Activated T-helper 1 cell treated with anti-CD3 and anti-CD28 coated beads, Interleukin-2, amount 50 U/mL, for 16 hours (primary cell): ENCODE data around the gene TACC2.
"Not testable (repeated sequence)": the region's sequence is repeated elsewhere in the genome, so short reads cannot be mapped to it uniquely, and the experiment has no call there.

Experiments used
- DNase-seq, 2 donors: peaks; one replicate each; pipeline ENCODE4 v3.0.0-alpha.2; 2020; ENCODE audit warnings: low read depth in 1 of 2, low spot score in 1 of 2

TACC2 gene

DNA sequence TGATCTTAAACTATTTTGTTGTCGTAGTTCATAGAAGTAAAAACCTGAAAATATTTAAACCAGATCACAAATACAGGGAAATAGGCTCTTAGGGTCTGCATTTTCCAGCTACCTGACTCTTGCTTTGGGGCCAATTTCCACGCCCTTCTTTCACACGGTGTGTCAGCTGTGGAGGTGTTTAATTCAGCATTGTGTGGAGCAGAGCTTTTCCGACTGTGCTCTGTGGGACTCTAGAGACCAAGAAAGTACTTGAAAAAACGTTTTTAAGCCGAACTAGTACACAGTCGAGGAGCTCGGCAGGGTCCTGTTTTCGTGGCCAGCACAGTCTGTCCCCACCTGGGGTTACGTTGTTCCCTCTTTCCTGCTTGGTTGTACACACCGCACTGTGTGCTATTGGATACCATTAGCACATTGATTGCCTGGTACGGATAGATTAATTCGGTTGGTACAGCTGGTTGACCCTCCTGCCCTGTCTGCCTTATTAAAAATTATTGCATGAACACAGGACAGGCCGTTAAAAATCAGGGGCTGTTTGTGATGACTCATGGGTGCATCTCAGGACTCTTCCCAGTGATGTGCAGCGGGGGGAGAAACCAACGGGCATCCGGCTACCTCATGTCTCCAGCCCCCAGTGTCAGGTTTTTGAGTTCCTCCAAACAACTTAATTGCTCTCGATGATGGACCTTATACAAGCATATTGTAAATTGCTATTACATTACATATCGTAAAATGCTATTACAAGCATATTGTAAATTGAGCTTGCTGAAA, 201.4 kb downstream of the TACC2 start:
- no peak for DNase-seq

DNA sequence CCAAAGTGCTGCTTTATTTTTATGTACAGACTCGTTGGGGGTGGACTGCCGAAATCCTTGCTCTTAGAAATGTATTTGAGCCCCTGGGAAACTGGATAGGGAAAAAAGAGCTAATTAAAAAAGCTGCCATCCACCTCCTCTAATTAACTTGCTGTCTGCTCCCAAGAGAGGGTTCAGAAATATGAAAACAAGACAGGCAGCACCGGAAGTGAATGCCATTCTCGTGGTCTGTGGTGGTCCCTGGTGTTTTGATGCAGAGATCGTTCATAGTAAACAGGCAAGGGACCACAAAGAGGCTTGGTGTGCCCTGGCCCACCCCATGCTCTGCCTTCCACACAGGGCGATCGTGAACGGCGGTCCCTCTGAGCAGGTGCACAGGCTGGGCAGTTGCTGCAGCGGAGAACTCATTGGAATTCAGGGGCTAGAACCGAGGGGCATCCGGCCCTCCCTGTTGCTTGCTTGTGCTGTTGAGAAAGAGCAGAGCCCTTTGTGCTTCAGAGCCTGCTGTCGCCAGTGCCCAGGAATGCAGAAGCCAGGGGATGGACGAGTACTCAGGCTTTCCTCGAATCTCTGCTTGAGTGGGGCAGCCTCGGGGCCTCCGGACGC, 203.1 kb downstream of the TACC2 start:
- DNase-seq: no peak

DNA sequence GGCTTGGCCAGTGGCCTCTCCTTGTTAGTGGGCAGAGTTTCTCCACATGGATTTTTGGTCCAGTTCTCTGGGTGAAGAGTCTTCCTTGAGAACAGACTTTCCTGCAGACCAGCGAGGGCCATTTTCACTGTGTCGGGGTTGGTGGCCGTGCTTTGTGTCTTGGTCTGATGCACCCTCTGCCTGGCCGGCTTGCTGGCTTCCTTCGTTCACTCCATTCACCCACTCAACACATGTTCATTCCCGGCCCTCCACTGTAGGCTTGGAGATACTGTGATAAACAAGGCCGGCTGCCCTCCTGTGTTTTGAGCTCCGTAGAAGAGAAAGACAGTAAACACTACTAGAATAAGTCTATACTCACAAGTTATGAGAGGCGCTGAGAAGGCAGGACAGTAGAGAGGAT, 205.3 kb downstream of the TACC2 start:
- no peak for DNase-seq

DNA sequence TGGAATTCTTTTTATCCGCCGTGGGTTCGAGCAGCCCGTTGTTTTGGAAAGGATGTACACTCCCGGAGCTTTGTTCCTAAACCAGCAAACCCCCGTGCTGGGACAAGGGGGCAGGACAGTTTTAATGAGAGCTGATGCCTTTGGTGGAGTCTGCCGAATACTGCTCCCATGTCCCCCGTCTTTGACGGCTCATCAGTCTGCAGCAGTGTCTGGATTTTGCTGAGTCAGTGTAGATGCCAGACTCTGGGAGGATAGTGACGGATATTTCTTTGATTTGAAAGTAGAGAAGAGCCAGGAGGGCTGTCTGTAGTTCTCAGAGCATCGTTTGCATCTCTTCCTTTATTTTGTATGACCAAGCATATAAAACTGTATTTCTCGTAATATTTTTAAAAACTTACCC, 207.3 kb downstream of the TACC2 start:
- no peak for DNase-seq

DNA sequence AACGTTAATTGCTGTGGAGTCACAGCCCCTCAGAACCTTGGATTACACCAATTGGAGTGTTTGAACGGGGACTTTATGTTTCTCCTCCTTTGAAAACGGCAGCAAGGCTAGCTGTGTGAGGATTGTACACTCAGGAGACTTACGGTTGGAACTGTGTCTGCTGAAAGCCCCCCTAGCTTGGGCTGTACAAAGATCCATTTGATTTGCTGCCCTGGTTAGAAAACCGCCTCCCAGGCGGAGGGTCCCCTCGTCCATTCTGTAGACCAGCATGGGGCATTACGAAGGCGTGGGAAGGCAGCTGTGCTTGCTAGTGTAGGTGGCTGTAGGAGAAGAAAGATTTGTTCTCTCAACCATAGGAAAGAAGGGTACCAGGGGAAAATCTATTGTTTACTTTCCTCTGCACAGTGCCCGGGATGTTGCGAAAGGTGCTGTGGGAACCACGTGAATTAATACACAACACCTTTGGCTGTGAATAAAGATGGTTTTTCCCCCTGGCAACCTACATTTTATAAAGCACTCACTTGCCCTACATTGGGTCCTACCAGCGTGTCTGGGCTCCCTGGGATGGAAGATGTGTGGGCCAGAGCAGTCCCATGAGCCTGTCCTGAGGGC, 208.8 kb downstream of the TACC2 start:
- no peak for DNase-seq

DNA sequence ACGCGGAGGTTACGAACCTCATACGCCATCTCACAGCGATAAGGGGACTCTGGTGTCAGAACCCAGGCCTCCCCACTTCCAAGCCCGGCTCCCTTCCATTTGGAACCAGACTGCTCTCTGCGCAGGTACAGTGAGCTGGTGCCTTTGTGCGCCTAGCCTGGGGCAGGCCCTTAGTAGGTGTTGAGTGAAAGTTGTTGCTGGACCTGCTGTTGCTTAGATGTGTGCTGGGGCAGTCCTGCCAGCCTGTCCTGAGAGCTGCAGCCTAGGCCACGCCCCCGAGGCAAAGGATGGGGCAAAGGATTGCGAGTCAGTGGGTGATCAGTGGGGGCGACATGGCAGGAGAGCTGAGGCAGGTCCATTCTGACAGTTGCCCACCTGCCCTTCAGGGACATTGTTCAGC, 209.7 kb downstream of the TACC2 start:
- no peak for DNase-seq

DNA sequence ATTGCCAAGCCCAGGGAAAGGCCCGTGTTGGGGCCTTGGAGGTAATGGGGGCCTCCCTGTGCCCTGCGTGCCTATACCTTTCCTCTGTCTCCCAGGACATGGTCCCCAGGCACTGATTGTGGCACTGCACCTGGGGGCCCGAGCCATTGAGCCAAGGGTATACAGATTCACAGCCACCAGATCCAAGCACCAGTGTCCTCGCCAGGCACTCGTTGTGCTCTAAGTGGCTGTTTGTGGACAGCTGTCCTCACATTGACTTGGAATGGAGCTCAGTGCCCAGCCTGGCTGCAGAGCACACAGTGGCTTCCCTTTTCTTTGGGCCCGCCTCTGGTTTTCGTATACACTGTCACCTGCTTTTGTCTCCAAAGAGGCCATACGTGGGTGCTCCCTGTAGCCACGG, 210.1 kb downstream of the TACC2 start:
- no peak for DNase-seq

DNA sequence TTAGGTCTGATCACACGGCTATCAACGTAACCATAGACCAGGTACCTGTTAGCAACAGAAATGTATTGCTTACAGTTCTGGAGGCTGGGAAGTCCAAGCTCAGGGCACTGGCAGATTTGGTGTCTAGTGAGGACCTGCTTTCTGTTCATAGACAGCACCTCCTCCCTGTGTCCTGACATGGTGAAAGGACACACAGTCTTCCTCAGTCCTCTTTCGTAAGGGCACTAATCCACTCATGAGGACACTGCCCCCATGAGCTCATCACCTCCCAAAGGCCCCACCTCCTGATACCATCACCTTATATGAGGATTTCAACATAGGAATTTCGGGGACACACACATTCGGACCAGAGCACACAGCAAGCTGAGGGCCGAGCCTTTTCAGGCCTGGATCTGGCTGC, 210.7 kb downstream of the TACC2 start:
- no peak for DNase-seq

DNA sequence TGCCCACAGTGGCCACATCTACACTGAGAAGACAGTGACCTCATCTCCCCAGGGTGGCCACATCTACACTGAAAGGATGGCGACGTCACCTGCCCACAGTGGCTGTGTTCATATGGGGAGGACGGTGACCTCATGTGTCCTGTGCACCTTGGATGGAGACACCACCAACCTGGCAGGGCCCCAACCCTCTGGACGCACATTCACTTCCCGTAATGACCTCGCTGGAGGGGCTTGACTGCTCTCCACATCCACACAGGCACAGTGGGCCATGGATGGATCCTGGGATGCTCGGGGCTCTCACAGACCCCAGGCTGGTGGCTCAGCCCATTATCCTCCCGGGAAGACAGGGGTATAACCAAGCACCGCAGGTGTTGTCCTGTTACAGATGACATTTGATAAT, 212.4 kb downstream of the TACC2 start:
- no peak for DNase-seq

DNA sequence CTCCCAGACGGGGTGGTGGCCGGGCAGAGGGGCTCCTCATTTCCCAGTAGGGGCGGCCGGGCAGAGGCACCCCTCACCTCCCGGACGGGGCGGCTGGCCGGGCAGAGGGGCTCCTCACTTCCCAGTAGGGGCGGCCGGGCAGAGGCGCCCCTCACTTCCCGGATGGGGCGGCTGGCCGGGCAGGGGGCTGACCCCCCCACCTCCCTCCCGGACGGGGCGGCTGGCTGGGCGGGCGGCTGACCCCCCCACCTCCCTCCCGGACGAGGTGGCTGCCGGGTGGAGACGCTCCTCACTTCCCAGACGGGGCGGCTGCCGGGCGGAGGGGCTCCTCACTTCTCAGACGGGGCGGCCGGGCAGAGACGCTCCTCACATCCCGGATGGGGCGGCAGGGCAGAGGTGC, 214.2 kb downstream of the TACC2 start:
- DNase-seq: not testable (repeated sequence)

DNA sequence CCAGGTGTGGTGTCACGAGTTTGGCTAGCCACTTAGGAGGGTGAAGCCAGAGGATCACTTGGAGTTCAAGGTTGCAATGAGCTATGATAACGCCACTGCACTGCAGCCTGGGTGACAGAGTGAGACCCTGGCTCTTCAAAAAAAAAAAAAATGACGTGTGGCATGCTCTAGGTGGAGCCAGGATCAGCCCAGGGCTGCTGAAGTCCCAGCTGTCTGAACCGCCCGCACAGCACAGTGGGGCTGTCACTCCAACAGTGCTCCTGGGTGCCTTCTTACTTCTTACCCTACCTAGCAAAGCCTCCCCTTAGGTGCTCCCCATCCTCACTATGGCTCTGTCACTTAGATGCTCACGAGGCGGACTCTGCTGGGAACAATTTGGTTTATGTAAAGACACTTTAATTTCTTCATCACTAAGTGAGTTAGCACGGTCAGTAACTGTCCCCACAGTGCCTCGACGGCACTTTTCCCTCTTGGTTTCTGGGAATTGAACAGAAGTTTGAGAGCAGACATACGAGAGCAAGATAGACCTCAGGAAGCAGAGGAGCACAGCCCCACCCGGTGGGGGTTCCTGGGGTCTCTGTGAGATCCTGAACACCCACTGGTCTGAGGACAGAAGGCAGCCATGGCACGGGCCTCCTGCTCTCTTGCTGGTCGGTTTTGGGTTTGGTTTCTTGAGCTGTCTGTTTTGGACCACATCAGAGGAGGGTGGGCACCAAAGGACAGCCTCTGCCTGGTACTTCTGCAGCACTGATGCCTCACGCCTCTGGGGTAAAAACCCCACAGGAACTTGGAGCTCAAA, 215.9 kb downstream of the TACC2 start:
- no peak for DNase-seq

DNA sequence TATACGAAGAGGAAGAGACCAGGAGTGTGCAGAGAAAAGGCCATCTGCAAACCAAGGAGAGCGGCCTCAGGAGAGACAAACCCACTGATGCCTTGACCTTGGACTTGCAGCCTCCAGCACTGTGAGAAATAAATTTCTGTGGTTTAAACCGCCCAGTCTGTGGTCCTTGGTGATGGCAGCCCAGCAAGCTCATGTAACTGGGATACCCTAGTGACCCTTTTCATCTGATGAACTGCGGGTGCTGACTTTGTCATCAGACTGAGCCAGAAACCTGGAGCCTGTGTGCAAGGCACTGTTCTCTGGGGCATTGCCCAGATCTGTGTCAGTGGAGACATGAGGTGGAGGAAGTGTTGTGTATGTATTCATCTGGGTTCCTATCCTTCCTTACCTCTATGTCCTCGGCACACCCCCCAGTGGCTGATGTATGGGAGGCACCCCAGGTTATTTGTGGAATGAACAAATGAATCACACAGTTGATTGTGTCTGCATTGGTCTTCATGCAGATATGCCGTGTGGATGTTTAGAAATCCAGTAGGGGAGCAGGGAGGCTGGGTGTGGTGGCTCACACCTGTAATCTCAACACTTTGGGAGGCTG, 217.6 kb downstream of the TACC2 start:
- DNase-seq: no peak

DNA sequence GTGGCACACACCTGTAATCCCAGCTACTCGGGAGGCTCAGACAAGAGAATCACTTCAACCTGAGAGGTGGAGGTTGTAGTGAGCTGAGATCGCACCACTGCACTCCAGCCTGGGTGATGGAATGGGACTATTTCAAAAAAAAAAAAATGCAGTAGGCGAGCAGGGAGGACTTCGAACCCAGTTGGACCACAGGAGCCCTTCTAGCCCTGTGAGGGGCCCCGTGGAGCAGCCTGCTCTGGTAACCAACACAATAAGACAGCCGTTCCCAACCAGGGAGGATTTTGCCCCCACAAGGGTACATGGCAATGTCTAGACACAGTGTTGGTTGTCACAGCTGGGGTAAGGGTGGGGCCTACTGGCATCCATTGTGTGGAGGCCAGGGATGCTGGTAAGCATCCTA, 218.2 kb downstream of the TACC2 start:
- DNase-seq: no peak

DNA sequence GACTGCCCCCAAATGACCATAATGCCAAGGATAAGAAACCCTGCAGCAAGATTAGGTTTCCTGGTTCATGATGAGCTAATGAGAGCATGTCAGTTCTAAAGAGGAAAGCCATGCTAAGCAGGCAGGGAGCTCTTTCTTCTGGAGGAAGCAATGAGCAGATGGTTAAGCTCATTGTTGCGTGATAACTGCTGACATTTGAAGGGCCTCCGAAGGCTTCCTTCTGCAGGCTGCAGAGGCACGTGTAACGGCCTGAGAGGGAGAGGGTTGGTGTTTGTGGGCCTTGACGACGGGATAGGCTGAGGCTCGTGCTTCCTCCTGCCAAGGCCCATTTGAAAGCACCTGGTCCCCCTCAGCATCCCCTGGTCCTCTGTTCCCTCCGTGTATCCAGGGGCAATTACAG, 218.6 kb downstream of the TACC2 start:
- DNase-seq: no peak

DNA sequence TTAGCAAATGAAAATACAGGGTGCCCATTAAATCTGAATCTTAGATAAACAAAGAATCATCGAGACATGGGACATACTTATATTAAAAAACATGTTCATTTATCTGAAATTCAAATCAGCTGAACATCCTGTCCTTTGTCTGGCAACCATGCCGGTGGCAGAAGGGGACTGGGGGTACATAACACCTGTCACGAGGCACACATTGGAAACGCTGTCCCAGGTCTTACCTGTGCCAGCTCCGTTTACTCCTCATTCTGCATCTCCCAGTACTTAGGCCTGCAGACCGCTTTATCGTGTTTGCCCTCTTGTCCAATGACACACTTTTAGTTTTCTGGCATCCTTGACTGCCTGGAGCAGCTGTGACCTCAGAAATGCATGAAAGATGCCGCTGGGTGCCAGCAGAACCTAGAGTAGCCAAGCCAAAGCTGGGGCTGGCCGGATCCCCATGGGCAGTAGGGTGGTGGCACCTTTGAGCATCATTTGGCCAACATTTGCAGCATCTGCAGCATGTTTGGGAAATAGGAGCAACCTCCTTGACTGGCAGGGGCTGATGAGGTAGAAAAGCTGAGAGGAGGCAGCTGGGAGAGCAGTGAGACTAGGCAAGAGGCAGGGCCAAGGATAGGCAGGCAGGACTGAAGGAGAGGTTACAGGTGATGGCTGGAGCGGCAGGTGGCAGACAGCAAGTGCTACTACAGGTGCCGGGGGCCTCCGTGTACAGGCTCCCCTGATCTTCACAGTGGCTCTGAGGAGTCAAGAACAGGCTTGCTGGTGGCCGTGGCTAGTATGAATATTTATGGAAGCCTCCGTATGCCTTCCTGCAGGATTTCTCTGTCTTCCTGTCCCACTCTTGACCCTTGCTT, 219.8 kb downstream of the TACC2 start:
- no peak for DNase-seq

DNA sequence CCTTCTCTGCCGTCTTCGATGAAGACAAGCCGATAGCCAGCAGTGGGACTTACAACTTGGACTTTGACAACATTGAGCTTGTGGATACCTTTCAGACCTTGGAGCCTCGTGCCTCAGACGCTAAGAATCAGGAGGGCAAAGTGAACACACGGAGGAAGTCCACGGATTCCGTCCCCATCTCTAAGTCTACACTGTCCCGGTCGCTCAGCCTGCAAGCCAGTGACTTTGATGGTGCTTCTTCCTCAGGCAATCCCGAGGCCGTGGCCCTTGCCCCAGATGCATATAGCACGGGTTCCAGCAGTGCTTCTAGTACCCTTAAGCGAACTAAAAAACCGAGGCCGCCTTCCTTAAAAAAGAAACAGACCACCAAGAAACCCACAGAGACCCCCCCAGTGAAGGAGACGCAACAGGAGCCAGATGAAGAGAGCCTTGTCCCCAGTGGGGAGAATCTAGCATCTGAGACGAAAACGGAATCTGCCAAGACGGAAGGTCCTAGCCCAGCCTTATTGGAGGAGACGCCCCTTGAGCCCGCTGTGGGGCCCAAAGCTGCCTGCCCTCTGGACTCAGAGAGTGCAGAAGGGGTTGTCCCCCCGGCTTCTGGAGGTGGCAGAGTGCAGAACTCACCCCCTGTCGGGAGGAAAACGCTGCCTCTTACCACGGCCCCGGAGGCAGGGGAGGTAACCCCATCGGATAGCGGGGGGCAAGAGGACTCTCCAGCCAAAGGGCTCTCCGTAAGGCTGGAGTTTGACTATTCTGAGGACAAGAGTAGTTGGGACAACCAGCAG, 221.7 kb downstream of the TACC2 start:
- DNase-seq: no peak

DNA sequence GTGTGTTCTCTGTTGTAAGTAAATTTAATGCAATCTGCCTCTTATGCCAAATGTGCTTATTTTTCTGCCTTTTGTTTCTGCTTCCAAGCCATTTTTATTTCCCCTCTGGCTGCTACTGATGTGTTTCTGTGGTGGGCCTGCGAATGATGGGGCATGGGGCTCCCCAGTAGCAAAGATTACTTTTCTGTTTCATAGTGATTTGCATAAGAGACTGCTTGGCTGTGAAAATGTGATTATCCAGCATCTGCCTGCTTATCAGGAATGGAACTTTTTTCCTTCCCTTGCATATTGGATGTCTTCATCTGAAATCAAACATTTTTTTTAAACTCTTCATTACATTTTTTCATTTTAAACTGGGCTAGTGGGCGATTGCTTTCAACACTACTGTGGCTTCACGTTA, 224.4 kb downstream of the TACC2 start:
- DNase-seq: no peak

DNA sequence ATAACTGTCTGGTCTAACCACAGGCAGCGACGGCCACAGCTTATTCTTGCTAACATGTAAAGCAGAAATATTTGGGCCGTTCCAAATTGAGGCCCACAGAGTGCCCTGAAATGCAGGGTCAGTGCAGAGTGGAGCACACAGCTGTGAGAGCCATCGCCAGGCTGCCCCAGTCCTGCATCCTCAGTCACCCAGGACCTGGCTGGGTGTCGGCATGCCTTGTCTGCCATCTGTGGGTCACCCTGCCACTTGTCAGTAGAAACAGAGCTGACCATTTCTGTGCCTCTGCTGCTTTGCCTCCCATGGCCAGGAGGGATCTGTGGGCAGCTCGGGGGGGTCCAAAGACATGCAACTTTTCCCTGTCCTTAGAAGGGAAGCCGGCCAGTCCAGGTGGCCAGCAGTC, 224.8 kb downstream of the TACC2 start:
- DNase-seq: no peak

DNA sequence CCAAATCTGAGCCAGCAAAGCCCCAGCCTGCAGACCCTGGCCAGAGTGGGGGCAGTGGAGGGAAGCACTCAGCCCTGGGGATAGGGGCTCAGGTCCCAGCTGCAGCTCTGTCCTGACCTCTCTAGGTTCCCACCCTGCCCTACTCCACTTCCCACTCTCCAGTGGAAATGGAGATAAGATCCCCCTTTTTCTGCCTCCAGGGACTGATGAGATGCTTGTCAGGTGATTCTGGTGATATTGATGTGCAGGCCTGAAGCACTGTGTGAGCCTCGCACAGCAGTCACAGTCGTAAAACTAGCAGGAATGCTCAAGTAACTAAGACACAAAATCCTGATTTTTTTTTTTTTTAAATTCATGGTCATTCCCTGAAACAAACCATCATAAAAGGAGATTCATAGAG, 227.1 kb downstream of the TACC2 start:
- DNase-seq: no peak

DNA sequence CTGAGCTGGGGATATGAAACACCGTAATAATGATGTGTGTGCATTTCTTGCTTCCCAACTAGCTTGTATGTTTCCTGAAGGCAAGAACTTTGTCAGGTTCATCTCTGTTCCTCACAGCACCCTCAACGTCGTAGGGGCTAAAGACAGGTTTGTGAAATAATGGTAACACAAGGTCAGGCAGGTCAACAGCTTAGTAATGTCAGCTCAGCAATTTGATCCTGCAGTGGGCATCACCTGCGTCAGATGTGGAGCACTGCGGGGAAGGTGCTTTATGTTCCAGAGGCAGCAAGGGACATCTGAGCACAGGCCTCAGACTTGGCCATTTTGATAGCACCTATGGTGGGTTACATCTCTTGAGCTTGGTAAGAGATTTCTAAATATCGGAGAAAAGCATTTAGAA, 230.4 kb downstream of the TACC2 start:
- no peak for DNase-seq
